Activated T-cell treated with anti-CD3 and anti-CD28 coated beads, Interleukin-2, amount 50 U/mL, for 24 hours (primary cell): Measurements from ENCODE around the gene CNOT6L.

ENCODE experiments used
- DNase-seq: peaks from one replicate; pipeline ENCODE4 v3.0.0-alpha.2; 2020
- H3K27ac Mint-ChIP-seq: 2 replicates; pipeline ENCODE4 v1.8.0; 2020; ENCODE audit warnings: mild to moderate bottlenecking, mixed read lengths
- H3K27me3 Mint-ChIP-seq: 2 replicates; pipeline ENCODE4 v1.8.0; 2020; ENCODE audit warnings: mixed read lengths
- H3K36me3 Mint-ChIP-seq: 2 replicates; pipeline ENCODE4 v1.8.0; 2020; ENCODE audit warnings: low read depth, mixed read lengths
- H3K4me1 Mint-ChIP-seq: 2 replicates; pipeline ENCODE4 v1.8.0; 2020; ENCODE audit warnings: low read depth, mixed read lengths
- H3K4me3 Mint-ChIP-seq: 2 replicates; pipeline ENCODE4 v1.8.0; 2020; ENCODE audit warnings: mild to moderate bottlenecking, moderate library complexity, mixed read lengths
- H3K9me3 Mint-ChIP-seq: 2 replicates; pipeline ENCODE4 v1.8.0; 2020; ENCODE audit warnings: mixed read lengths

CNOT6L gene

GRCh38 chr4:77692847-77693432, 126.2 kb downstream of the CNOT6L start:
- no peak for DNase-seq
- no peaks in the 10 kb centered on the region for H3K36me3 Mint-ChIP-seq
- no peaks in the 10 kb centered on the region for H3K27me3 Mint-ChIP-seq
- H3K4me3 Mint-ChIP-seq: no peak overlapping the region
- H3K9me3 Mint-ChIP-seq: no peaks in the 10 kb centered on the region
- H3K4me1 Mint-ChIP-seq: peaks cover 3% of the 10 kb centered on the region
- no peak overlapping the region for H3K27ac Mint-ChIP-seq

GRCh38 chr4:77681792-77682191, 137.4 kb downstream of the CNOT6L start:
- Mint-ChIP-seq H3K27ac (no peak overlapping the region), H3K4me1 (no peaks in the 10 kb centered on the region), H3K9me3 (no peaks in the 10 kb centered on the region), H3K4me3 (no peak overlapping the region), H3K27me3 (no peaks in the 10 kb centered on the region), H3K36me3 (no peaks in the 10 kb centered on the region)
- DNase-seq: no peak

- Mint-ChIP-seq H3K27ac (no peak overlapping the region), H3K4me3 (no peak overlapping the region), H3K27me3 (no peaks in the 10 kb centered on the region), H3K36me3 (no peaks in the 10 kb centered on the region), H3K9me3 (no peaks in the 10 kb centered on the region), H3K4me1 (no peaks in the 10 kb centered on the region)
- no peak for DNase-seq
These were observed 142.3 kb downstream of the CNOT6L start for GRCh38 chr4:77676842-77677241.

- Mint-ChIP-seq H3K9me3 (no peaks in the 10 kb centered on the region), H3K36me3 (no peaks in the 10 kb centered on the region), H3K4me3 (no peak overlapping the region), H3K27me3 (no peaks in the 10 kb centered on the region), H3K4me1 (no peaks in the 10 kb centered on the region), H3K27ac (no peak overlapping the region)
- DNase-seq: no peak
These were observed 148.1 kb downstream of the CNOT6L start for GRCh38 chr4:77671051-77671450.

GRCh38 chr4:77669946-77670590, 149.1 kb downstream of the CNOT6L start:
- H3K9me3 Mint-ChIP-seq: no peaks in the 10 kb centered on the region
- H3K27me3 Mint-ChIP-seq: no peaks in the 10 kb centered on the region
- no peak overlapping the region for H3K4me3 Mint-ChIP-seq
- no peak for DNase-seq
- no peaks in the 10 kb centered on the region for H3K36me3 Mint-ChIP-seq
- H3K4me1 Mint-ChIP-seq: peaks cover 3% of the 10 kb centered on the region
- no peak overlapping the region for H3K27ac Mint-ChIP-seq

- H3K4me3 Mint-ChIP-seq: no peak overlapping the region
- DNase-seq: no peak
- no peaks in the 10 kb centered on the region for H3K9me3 Mint-ChIP-seq
- peaks cover 3% of the 10 kb centered on the region for H3K4me1 Mint-ChIP-seq
- no peaks in the 10 kb centered on the region for H3K27me3 Mint-ChIP-seq
- no peaks in the 10 kb centered on the region for H3K36me3 Mint-ChIP-seq
- H3K27ac Mint-ChIP-seq: no peak overlapping the region
These were observed 153.6 kb downstream of the CNOT6L start for GRCh38 chr4:77665381-77666069.
